ENCODE results near the gene LMAN1L.

Gene LMAN1L

GRCh38 chr15:74857671-74858368 lies 45.2 kb downstream of the LMAN1L start:
- H3K4me3 ChIP-seq (replicated peaks in 1 of 2; ENCODE audit: low read depth in 2 of 2, low read length in 2 of 2): no peak overlapping the region
- TF ChIP-seq CTCF (IDR thresholded peaks at IDR 0.05; ENCODE audit: low read depth, low read length): no peak
- DNase-seq (ENCODE audit: low read depth in 2 of 2): no peak

GRCh38 chr15:74858369-74858740 lies 45.7 kb downstream of the LMAN1L start:
- no peak overlapping the region for H3K4me3 ChIP-seq (replicated peaks in 1 of 2; ENCODE audit: low read depth in 2 of 2, low read length in 2 of 2)
- no peak for TF ChIP-seq CTCF (IDR thresholded peaks at IDR 0.05; ENCODE audit: low read depth, low read length)
- no peak for DNase-seq (ENCODE audit: low read depth in 2 of 2)

- TF ChIP-seq CTCF (IDR thresholded peaks at IDR 0.05; ENCODE audit: low read depth, low read length): no peak
- DNase-seq (ENCODE audit: low read depth in 2 of 2): peak in 1 of 2 donors; percentile 40
- no peak overlapping the region for H3K4me3 ChIP-seq (replicated peaks in 1 of 2; ENCODE audit: low read depth in 2 of 2, low read length in 2 of 2)
These were observed 50.8 kb downstream of the LMAN1L start for GRCh38 chr15:74863239-74864056.

GRCh38 chr15:74864296-74864695 lies 51.7 kb downstream of the LMAN1L start:
- TF ChIP-seq CTCF (IDR thresholded peaks at IDR 0.05; ENCODE audit: low read depth, low read length): no peak
- no peak for DNase-seq (ENCODE audit: low read depth in 2 of 2)
- no peak overlapping the region for H3K4me3 ChIP-seq (replicated peaks in 1 of 2; ENCODE audit: low read depth in 2 of 2, low read length in 2 of 2)

- no peak for DNase-seq (ENCODE audit: low read depth in 2 of 2)
- no peak overlapping the region for H3K4me3 ChIP-seq (replicated peaks in 1 of 2; ENCODE audit: low read depth in 2 of 2, low read length in 2 of 2)
- no peak for TF ChIP-seq CTCF (IDR thresholded peaks at IDR 0.05; ENCODE audit: low read depth, low read length)
These were observed 52.7 kb downstream of the LMAN1L start for GRCh38 chr15:74865316-74865715.

GRCh38 chr15:74866090-74866489 lies 53.5 kb downstream of the LMAN1L start:
- no peak for TF ChIP-seq CTCF (IDR thresholded peaks at IDR 0.05; ENCODE audit: low read depth, low read length)
- H3K4me3 ChIP-seq (replicated peaks in 1 of 2; ENCODE audit: low read depth in 2 of 2, low read length in 2 of 2): no peak overlapping the region
- DNase-seq (ENCODE audit: low read depth in 2 of 2): peak; percentile 49 to 73

Data from cardiac fibroblast (primary cell).